ENCODE results near the gene HILPDA.
"Not testable (repeated sequence)": the region's sequence is repeated elsewhere in the genome, so short reads cannot be mapped to it uniquely, and the experiment has no call there.

HILPDA gene

DNA sequence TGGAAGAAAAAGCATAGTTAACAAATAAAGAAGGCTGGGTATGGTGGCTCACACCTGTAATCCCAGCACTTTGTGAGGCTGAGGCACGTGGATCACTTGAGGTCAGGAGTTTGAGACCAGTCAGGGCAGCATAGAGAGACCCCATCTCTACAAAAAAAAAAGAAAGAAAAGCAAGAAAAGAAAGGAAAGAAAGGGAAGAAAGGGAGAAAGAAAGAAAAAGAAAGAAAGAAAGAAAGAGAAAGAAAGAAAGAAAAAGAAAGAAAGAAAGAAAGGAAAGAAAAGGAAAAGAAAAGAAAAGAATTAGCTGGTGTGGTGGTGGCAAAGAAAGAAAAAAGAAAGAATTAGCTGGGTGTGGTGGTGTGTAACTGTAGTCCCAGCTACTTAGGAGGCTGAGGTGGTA is 3.1 kb upstream of the HILPDA start:
- peaks cover 70% of the 10 kb centered on the region for H3K4me1 ChIP-seq (ENCODE audit: control insufficient read depth, insufficient read depth, low read length)
- peaks cover 7% of the 10 kb centered on the region for H3K36me3 ChIP-seq (ENCODE audit: control insufficient read depth, insufficient read depth, low read length, severe bottlenecking)
- DNase-seq (ENCODE audit: low read depth) = no peak
- H3K27me3 ChIP-seq (replicated peaks; ENCODE audit: control insufficient read depth, insufficient read depth, low read length) = no peaks in the 10 kb centered on the region
- no peaks in the 10 kb centered on the region for H3K9me3 ChIP-seq (ENCODE audit: control insufficient read depth, low read length)
- no peak overlapping the region for H3K4me3 ChIP-seq (ENCODE audit: low read length)
- H3K9ac ChIP-seq (ENCODE audit: low read length) = peak overlapping the region; percentile 94

DNA sequence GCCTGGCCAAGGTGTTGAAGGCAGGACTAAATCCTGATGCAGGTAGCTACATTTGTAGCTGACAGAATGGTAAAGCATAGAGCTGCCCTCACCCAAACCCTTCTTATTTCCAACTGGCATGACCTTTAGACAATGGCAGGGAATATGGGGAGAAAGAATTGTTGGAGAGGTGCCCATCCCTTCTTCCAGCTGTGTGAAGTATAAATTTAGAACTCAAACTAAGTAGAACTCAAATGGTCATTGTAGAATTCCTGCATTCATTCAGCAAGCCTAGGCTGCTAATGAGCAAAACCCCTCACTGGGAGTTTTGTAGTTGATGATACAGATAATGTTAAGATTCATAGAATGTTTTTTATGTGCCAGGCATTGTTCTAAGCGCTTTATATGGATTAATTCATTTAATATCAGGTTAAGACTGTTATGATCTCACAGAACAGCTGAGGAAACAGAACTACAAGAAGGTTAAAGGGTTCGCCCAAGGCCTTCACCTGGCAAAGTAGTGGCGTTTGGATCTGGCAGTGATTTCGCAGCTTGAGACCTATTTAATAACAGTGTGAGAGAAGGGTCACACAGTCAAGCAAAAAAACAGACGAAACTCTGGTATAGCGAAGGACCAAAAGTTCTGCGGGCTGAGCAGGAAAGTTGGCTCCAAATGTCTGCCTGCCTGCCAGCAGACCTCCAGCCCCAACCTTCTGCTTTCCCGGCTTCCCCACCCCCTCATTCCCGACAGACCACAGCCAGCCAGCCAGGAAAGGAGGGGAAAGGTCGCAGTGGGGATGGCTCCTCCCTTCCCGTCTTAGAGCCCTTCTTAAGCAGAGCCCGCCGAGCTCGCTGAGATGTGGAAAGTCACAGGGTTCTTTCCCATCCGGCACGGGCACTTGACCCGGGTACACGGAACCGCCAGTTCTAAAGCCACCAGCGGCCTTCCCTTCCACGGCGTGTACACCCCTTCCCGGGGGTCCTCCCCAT is 1.6 kb upstream of the HILPDA start:
- H3K36me3 ChIP-seq (ENCODE audit: control insufficient read depth, insufficient read depth, low read length, severe bottlenecking) = peaks cover 23% of the 10 kb centered on the region
- no peaks in the 10 kb centered on the region for H3K27me3 ChIP-seq (replicated peaks; ENCODE audit: control insufficient read depth, insufficient read depth, low read length)
- peaks cover 72% of the 10 kb centered on the region for H3K4me1 ChIP-seq (ENCODE audit: control insufficient read depth, insufficient read depth, low read length)
- peak overlapping the region; percentile 94 for H3K9ac ChIP-seq (ENCODE audit: low read length)
- peak; percentile 27 for DNase-seq (ENCODE audit: low read depth)
- H3K4me3 ChIP-seq (ENCODE audit: low read length) = peak overlapping the region; percentile 92
- no peaks in the 10 kb centered on the region for H3K9me3 ChIP-seq (ENCODE audit: control insufficient read depth, low read length)

DNA sequence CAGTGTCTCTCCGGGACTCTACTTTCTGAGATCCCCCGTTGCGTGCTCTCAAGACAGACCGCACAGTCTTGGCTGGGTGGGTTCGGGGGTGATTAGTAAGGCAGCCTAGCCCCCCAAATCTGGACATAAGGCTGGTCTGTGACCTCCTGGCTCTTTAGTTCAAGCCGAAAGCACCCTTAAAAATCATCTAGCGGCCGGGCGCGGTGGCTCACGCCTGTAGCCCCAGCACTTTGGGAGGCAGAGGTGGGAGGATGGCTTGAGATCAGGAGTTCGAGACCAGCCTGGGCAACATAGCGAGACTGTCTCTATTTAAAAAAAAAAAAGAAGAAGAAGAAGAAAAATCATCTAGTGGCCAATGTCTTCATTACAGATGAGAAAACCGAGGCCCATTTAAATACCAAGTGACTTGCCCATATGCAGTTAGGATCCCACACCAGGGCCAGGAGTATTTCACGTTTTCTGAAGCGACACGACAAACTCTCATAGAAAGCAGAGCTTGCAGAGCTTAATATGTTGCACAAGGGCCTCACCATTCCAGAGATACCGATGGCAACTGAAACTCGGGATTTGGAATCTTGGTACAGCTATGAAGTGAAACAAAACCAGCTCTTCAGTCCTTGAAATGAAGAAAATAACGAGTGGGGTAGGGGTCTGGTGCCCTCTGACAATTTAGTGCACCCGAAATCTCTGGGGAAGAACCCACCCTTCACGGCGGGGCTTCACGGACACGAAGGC is 703 bp upstream of the HILPDA start:
- no peaks in the 10 kb centered on the region for H3K27me3 ChIP-seq (replicated peaks; ENCODE audit: control insufficient read depth, insufficient read depth, low read length)
- peaks cover 23% of the 10 kb centered on the region for H3K36me3 ChIP-seq (ENCODE audit: control insufficient read depth, insufficient read depth, low read length, severe bottlenecking)
- H3K4me3 ChIP-seq (ENCODE audit: low read length) = peak overlapping the region; percentile 92
- peaks cover 76% of the 10 kb centered on the region for H3K4me1 ChIP-seq (ENCODE audit: control insufficient read depth, insufficient read depth, low read length)
- DNase-seq (ENCODE audit: low read depth) = peak; percentile 61
- peak overlapping the region; percentile 94 for H3K9ac ChIP-seq (ENCODE audit: low read length)
- H3K9me3 ChIP-seq (ENCODE audit: control insufficient read depth, low read length) = no peaks in the 10 kb centered on the region

DNA sequence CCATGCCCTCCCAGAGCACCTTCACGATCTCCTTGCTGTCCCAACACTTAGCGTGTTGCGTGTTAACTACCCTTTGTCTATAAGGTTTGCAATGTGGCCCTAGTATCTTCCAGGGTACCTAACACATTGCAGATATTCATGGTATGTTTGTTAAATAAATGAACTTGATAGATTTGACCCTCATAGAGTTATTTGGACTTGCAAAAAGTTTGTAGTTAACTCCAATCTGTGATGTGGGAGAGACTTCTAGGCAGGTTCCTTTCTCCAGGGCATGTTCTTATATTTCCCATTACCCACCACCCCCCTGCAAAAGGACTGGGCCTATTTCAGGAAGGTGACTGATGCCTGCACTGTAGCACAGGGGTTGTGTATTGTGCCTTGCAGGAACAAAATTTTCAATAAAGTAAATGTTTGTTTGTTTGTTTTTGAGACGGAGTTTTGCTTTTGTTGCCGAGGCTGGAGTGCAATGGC is 612 bp downstream of the HILPDA start:
- peak overlapping the region; percentile 92 for H3K4me3 ChIP-seq (ENCODE audit: low read length)
- no peaks in the 10 kb centered on the region for H3K27me3 ChIP-seq (replicated peaks; ENCODE audit: control insufficient read depth, insufficient read depth, low read length)
- peak; percentile 19 for DNase-seq (ENCODE audit: low read depth)
- peaks cover 23% of the 10 kb centered on the region for H3K36me3 ChIP-seq (ENCODE audit: control insufficient read depth, insufficient read depth, low read length, severe bottlenecking)
- H3K9me3 ChIP-seq (ENCODE audit: control insufficient read depth, low read length) = no peaks in the 10 kb centered on the region
- peaks cover 64% of the 10 kb centered on the region for H3K4me1 ChIP-seq (ENCODE audit: control insufficient read depth, insufficient read depth, low read length)
- H3K9ac ChIP-seq (ENCODE audit: low read length) = peak overlapping the region; percentile 94

DNA sequence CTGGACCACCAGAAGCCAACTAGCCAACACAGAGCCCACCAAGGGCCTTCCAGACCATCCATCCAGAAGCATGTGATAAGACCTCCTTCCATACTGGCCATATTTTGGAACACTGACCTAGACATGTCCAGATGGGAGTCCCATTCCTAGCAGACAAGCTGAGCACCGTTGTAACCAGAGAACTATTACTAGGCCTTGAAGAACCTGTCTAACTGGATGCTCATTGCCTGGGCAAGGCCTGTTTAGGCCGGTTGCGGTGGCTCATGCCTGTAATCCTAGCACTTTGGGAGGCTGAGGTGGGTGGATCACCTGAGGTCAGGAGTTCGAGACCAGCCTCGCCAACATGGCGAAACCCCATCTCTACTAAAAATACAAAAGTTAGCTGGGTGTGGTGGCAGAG is 1.7 kb downstream of the HILPDA start:
- DNase-seq (ENCODE audit: low read depth); H3K9me3 ChIP-seq (ENCODE audit: control insufficient read depth, low read length); H3K27me3 ChIP-seq (replicated peaks; ENCODE audit: control insufficient read depth, insufficient read depth, low read length): not testable (repeated sequence)
- Histone ChIP-seq H3K9ac (ENCODE audit: low read length) (peak overlapping the region; percentile 94), H3K36me3 (ENCODE audit: control insufficient read depth, insufficient read depth, low read length, severe bottlenecking) (peaks cover 23% of the 10 kb centered on the region), H3K4me3 (ENCODE audit: low read length) (peak overlapping the region; percentile 92), H3K4me1 (ENCODE audit: control insufficient read depth, insufficient read depth, low read length) (peaks cover 54% of the 10 kb centered on the region)

DNA sequence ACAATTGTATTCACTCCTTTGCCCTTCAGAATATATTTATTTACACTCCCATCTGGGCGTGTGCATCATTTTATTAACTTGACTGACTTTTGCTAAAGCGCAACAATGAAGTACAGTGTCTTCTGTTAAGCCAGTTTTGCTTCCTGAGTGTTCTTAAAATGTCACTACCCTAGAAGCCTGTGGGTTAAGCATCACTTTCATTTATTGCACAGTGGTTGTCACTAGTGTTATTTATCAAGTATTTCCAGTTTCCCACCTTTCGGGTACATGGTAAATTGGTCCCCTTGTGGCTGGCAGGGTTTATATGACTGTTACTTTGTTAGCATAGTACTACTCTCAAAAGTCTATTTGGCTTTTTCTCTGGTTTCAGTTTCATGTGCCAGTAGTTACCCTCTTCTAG is 3.3 kb downstream of the HILPDA start:
- H3K4me1 ChIP-seq (ENCODE audit: control insufficient read depth, insufficient read depth, low read length) = peaks cover 42% of the 10 kb centered on the region
- H3K4me3 ChIP-seq (ENCODE audit: low read length) = peak overlapping the region; percentile 92
- no peaks in the 10 kb centered on the region for H3K27me3 ChIP-seq (replicated peaks; ENCODE audit: control insufficient read depth, insufficient read depth, low read length)
- peaks cover 26% of the 10 kb centered on the region for H3K36me3 ChIP-seq (ENCODE audit: control insufficient read depth, insufficient read depth, low read length, severe bottlenecking)
- peak overlapping the region; percentile 94 for H3K9ac ChIP-seq (ENCODE audit: low read length)
- DNase-seq (ENCODE audit: low read depth) = no peak
- no peaks in the 10 kb centered on the region for H3K9me3 ChIP-seq (ENCODE audit: control insufficient read depth, low read length)

DNA sequence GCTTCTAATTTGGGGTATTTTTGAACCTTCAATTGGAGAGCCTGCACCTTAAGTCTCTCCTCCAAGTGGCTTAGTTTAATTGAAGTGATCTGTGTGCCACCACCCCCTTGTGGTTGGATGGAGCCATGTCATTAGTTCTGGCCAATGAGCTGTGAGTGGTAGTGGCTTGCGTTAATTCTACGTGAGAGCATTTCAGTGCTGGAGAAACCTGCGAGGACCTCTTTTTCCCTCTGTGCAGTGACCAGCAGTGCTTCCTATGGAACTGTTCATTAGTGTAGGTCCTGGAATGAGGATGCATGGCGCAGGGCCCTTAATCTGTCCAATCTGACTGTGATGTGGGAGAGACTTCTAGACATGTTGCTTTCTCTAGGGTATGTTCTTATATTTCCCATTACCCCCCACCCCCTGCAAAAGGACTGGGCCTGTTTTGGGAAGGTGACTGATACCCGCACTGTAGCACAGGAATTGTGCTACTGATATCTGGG is 3.8 kb downstream of the HILPDA start:
- peak; percentile 71 for DNase-seq (ENCODE audit: low read depth)

DNA sequence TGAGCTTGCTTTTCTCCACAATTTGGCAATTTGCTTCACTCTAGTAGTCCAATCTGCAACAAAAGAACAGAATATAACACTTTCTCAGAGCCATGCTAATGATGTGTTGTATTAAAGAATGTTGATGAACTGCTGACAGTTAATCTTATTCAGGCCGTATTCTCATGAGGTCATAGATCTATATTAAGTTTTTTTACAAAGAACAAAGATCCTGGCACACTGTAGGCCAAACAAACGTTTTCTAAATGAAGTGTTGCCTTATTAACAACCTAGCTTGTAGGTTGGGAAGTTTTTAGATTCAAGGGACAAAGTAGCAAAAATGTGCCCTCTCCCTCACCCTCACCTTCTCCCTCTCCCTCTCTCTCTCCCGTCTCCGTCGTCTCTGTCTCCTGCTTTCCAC is 6.8 kb downstream of the HILPDA start:
- H3K4me1 ChIP-seq (ENCODE audit: control insufficient read depth, insufficient read depth, low read length) = peaks cover 23% of the 10 kb centered on the region
- no peak for DNase-seq (ENCODE audit: low read depth)
- no peaks in the 10 kb centered on the region for H3K9me3 ChIP-seq (ENCODE audit: control insufficient read depth, low read length)
- no peak overlapping the region for H3K4me3 ChIP-seq (ENCODE audit: low read length)
- no peaks in the 10 kb centered on the region for H3K27me3 ChIP-seq (replicated peaks; ENCODE audit: control insufficient read depth, insufficient read depth, low read length)
- H3K9ac ChIP-seq (ENCODE audit: low read length) = no peak overlapping the region
- H3K36me3 ChIP-seq (ENCODE audit: control insufficient read depth, insufficient read depth, low read length, severe bottlenecking) = peaks cover 19% of the 10 kb centered on the region

More for the DNA sequence above, 3.8 kb downstream of the HILPDA start:
- Histone ChIP-seq H3K9ac (ENCODE audit: low read length) (peak overlapping the region; percentile 94), H3K4me3 (ENCODE audit: low read length) (peak overlapping the region; percentile 92), H3K27me3 (replicated peaks; ENCODE audit: control insufficient read depth, insufficient read depth, low read length) (no peaks in the 10 kb centered on the region), H3K36me3 (ENCODE audit: control insufficient read depth, insufficient read depth, low read length, severe bottlenecking) (peaks cover 26% of the 10 kb centered on the region), H3K9me3 (ENCODE audit: control insufficient read depth, low read length) (no peaks in the 10 kb centered on the region), H3K4me1 (ENCODE audit: control insufficient read depth, insufficient read depth, low read length) (peaks cover 39% of the 10 kb centered on the region)

DNA sequence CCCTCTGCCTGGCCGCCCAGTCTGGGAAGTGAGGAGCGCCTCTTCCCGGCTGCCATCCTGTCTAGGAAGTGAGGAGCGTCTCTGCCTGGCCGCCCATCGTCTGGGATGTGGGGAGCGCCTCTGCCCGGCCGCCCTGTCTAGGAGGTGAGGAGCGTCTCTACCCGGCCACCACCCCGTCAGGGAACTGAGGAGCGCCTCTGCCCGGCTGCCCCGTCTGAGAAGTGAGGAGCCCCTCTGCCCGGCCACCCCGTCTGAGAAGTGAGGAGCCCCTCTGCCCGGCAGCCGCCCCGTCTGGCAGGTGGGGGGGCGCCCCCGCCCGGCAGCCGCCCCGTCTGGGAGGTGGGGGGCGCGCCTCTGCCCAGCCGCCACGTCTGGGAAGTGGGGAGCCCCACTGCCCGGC is 7.7 kb downstream of the HILPDA start:
- not testable (repeated sequence) for H3K27me3 ChIP-seq (replicated peaks; ENCODE audit: control insufficient read depth, insufficient read depth, low read length); H3K4me3 ChIP-seq (ENCODE audit: low read length)
- H3K4me1 ChIP-seq (ENCODE audit: control insufficient read depth, insufficient read depth, low read length) = peaks cover 14% of the 10 kb centered on the region

DNA sequence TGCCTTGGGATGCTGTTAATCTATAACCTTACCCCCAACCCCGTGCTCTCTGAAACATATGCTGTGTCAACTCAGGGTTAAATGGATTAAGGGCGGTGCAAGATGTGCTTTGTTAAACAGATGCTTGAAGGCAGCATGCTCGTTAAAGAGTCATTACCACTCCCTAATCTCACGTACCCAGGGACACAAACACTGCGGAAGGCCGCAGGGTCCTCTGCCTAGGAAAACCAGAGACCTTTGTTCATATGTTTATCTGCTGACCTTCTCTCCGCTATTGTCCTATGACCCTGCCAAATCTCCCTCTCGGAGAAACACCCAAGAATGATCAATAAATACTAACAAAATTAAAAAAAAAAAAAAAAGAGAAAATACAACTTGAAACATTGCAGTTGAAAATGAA is 8.3 kb downstream of the HILPDA start:
- not testable (repeated sequence) for H3K4me3 ChIP-seq (ENCODE audit: low read length); H3K4me1 ChIP-seq (ENCODE audit: control insufficient read depth, insufficient read depth, low read length); H3K9ac ChIP-seq (ENCODE audit: low read length); DNase-seq (ENCODE audit: low read depth); H3K27me3 ChIP-seq (replicated peaks; ENCODE audit: control insufficient read depth, insufficient read depth, low read length); H3K9me3 ChIP-seq (ENCODE audit: control insufficient read depth, low read length)
- peaks cover 13% of the 10 kb centered on the region for H3K36me3 ChIP-seq (ENCODE audit: control insufficient read depth, insufficient read depth, low read length, severe bottlenecking)

More for the DNA sequence above, 7.7 kb downstream of the HILPDA start:
- H3K36me3 ChIP-seq (ENCODE audit: control insufficient read depth, insufficient read depth, low read length, severe bottlenecking) = peaks cover 16% of the 10 kb centered on the region
- not testable (repeated sequence) for DNase-seq (ENCODE audit: low read depth); H3K9ac ChIP-seq (ENCODE audit: low read length); H3K9me3 ChIP-seq (ENCODE audit: control insufficient read depth, low read length)

DNA sequence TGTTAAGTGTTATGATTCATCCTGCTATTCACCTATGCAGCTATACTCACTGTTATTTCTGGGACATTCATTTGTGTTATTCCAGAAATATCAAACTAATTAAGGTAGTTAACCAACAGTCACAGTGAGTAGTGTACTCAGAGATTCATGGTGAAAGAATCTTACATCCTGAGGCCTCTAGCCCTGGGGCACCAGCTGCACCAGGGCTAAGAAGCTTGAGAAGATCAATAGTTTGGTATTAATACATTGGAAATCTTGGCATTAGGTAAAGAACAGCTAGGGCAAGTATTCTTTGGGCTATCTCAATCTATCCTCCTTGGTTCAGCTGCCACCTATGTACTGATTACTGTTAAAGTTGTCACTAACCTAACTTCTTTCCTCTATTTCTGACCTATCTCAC is 11.2 kb downstream of the HILPDA start:
- H3K27me3 ChIP-seq (replicated peaks; ENCODE audit: control insufficient read depth, insufficient read depth, low read length); DNase-seq (ENCODE audit: low read depth); H3K4me3 ChIP-seq (ENCODE audit: low read length); H3K9ac ChIP-seq (ENCODE audit: low read length); H3K9me3 ChIP-seq (ENCODE audit: control insufficient read depth, low read length); H3K4me1 ChIP-seq (ENCODE audit: control insufficient read depth, insufficient read depth, low read length): not testable (repeated sequence)
- peaks cover 11% of the 10 kb centered on the region for H3K36me3 ChIP-seq (ENCODE audit: control insufficient read depth, insufficient read depth, low read length, severe bottlenecking)
